ENCODE results near the gene EPS8L3. TPM values are rescaled to one million over a fixed set of nuclear protein-coding genes. Genes with fewer than 3 reads are reported as not detected.
A peak's percentile ranks its signal among the peaks of the same experiment; 100 is the strongest.

EPS8L3 gene
- total RNA-seq, 1 experiment from 2014 or later, result 0.17 TPM

DNA sequence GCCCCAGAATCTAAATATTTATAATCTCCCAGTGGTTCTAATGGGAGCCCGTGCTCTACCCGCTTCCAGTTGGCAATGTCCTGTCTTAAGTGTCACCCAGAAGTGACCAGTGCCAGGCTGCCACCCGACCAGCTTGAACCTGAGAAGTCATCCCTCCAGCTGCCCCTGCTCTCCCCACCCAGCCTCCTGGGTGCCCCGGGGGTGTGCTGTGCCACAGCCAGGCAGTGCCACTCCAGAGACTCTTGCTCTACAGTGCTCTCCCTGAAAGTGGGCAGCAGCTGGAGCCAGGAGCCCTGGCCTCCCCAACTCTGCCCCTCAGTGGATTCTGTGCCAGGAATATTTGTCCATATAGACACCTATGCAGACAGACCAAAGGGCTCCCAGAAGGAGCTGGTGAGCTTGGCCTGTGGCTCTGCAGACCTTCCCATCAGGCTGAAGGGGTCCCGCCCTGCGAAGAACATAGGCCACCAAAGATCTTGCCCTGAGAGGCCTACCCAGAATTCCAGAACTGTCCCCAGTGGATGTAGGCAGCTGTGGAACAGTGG, 9.0 kb upstream of the EPS8L3 start (continued):
- TF ChIP-seq ZNF138 (CRISPR knock-in tag; conservative IDR thresholded peaks at IDR 0.05) (no peak), GRHL2 (CRISPR knock-in tag; IDR thresholded peaks at IDR 0.05; ENCODE audit: insufficient replicate concordance, severe bottlenecking) (no peak), FOXJ3 (CRISPR knock-in tag; IDR thresholded peaks at IDR 0.05; ENCODE audit: borderline replicate concordance) (no peak), NFE2L1 (CRISPR knock-in tag; IDR thresholded peaks at IDR 0.05) (no peak), NR2C2 (CRISPR knock-in tag; IDR thresholded peaks at IDR 0.05) (no peak), RELA (CRISPR knock-in tag; IDR thresholded peaks at IDR 0.05; ENCODE audit: borderline replicate concordance) (no peak), MYBL2 (CRISPR knock-in tag; IDR thresholded peaks at IDR 0.05) (no peak), ZBTB21 (CRISPR knock-in tag; IDR thresholded peaks at IDR 0.05; ENCODE audit: borderline replicate concordance) (no peak), PRRX2 (CRISPR knock-in tag; IDR thresholded peaks at IDR 0.05) (no peak), EMX1 (CRISPR knock-in tag; IDR thresholded peaks at IDR 0.05) (no peak), NFATC4 (CRISPR knock-in tag; IDR thresholded peaks at IDR 0.05) (no peak)
- TF ChIP-seq, protein P1, sequence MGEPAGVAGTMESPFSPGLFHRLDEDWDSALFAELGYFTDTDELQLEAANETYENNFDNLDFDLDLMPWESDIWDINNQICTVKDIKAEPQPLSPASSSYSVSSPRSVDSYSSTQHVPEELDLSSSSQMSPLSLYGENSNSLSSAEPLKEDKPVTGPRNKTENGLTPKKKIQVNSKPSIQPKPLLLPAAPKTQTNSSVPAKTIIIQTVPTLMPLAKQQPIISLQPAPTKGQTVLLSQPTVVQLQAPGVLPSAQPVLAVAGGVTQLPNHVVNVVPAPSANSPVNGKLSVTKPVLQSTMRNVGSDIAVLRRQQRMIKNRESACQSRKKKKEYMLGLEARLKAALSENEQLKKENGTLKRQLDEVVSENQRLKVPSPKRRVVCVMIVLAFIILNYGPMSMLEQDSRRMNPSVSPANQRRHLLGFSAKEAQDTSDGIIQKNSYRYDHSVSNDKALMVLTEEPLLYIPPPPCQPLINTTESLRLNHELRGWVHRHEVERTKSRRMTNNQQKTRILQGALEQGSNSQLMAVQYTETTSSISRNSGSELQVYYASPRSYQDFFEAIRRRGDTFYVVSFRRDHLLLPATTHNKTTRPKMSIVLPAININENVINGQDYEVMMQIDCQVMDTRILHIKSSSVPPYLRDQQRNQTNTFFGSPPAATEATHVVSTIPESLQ (CRISPR knock-in tag; IDR thresholded peaks at IDR 0.05), result no peak
- TF ChIP-seq, protein P2, sequence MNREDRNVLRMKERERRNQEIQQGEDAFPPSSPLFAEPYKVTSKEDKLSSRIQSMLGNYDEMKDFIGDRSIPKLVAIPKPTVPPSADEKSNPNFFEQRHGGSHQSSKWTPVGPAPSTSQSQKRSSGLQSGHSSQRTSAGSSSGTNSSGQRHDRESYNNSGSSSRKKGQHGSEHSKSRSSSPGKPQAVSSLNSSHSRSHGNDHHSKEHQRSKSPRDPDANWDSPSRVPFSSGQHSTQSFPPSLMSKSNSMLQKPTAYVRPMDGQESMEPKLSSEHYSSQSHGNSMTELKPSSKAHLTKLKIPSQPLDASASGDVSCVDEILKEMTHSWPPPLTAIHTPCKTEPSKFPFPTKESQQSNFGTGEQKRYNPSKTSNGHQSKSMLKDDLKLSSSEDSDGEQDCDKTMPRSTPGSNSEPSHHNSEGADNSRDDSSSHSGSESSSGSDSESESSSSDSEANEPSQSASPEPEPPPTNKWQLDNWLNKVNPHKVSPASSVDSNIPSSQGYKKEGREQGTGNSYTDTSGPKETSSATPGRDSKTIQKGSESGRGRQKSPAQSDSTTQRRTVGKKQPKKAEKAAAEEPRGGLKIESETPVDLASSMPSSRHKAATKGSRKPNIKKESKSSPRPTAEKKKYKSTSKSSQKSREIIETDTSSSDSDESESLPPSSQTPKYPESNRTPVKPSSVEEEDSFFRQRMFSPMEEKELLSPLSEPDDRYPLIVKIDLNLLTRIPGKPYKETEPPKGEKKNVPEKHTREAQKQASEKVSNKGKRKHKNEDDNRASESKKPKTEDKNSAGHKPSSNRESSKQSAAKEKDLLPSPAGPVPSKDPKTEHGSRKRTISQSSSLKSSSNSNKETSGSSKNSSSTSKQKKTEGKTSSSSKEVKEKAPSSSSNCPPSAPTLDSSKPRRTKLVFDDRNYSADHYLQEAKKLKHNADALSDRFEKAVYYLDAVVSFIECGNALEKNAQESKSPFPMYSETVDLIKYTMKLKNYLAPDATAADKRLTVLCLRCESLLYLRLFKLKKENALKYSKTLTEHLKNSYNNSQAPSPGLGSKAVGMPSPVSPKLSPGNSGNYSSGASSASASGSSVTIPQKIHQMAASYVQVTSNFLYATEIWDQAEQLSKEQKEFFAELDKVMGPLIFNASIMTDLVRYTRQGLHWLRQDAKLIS (CRISPR knock-in tag; IDR thresholded peaks at IDR 0.05; ENCODE audit: borderline replicate concordance), result no peak
- TF ChIP-seq, protein P3, sequence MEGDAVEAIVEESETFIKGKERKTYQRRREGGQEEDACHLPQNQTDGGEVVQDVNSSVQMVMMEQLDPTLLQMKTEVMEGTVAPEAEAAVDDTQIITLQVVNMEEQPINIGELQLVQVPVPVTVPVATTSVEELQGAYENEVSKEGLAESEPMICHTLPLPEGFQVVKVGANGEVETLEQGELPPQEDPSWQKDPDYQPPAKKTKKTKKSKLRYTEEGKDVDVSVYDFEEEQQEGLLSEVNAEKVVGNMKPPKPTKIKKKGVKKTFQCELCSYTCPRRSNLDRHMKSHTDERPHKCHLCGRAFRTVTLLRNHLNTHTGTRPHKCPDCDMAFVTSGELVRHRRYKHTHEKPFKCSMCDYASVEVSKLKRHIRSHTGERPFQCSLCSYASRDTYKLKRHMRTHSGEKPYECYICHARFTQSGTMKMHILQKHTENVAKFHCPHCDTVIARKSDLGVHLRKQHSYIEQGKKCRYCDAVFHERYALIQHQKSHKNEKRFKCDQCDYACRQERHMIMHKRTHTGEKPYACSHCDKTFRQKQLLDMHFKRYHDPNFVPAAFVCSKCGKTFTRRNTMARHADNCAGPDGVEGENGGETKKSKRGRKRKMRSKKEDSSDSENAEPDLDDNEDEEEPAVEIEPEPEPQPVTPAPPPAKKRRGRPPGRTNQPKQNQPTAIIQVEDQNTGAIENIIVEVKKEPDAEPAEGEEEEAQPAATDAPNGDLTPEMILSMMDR (IDR thresholded peaks at IDR 0.05), result no peak
- TF ChIP-seq, protein P4, sequence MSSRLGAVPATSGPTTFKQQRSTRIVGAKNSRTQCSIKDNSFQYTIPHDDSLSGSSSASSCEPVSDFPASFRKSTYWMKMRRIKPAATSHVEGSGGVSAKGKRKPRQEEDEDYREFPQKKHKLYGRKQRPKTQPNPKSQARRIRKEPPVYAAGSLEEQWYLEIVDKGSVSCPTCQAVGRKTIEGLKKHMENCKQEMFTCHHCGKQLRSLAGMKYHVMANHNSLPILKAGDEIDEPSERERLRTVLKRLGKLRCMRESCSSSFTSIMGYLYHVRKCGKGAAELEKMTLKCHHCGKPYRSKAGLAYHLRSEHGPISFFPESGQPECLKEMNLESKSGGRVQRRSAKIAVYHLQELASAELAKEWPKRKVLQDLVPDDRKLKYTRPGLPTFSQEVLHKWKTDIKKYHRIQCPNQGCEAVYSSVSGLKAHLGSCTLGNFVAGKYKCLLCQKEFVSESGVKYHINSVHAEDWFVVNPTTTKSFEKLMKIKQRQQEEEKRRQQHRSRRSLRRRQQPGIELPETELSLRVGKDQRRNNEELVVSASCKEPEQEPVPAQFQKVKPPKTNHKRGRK (CRISPR knock-in tag; IDR thresholded peaks at IDR 0.05; ENCODE audit: borderline replicate concordance), result no peak

DNA sequence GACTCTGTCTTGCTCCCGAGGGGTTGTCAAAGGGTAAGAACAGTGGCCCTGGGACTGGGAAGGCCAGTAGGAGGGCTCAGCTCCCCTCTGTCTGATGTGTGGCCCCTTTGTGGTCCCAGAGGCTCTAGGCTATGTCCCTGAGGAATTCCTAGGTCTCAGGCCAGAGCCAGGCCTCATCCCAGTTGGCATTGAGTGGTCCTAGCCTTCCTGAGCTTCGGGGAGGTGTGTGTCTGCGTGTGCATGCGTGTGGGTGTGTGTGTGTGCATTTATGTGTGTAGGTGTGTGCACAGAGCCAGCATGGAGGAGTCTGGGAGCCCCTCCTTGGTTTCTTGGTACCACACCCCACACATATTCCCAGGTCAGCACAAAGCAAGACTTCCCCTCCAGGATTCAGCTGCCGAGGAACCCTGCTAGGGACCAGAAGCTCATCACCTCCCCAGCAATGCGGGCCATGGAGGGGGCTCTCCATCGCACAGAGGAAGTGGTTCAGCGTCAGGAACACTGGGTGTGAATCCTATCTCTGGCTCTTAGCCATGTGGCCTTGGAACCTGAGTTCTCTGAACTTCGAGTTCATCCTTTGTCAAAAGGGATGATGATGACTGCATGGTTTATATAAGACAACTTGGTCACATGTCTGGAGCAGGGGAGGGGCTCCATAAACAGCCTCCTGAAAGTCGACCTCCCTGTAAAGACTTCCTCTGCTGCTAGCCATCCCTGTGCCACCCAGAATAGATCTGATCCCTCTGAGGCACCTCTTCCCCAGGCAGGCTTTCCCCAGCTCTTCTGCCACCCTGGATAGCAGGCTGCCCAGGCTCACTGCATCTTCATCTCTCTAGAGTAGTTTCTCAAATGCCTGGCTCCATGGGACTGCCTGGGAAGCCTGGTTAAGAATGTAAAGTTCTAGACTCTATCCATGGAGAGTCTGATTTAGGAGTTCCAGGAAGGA, 8.3 kb upstream of the EPS8L3 start:
- Mint-ChIP-seq H3K9me3 (no peaks in the 10 kb centered on the region), H3K27me3 (ENCODE audit: low read depth) (peaks cover 7% of the 10 kb centered on the region), H3K36me3 (no peaks in the 10 kb centered on the region), H3K27ac (no peak overlapping the region), H3K4me3 (no peak overlapping the region), H3K4me1 (peaks cover 2% of the 10 kb centered on the region)
- CTCF ChIA-PET, result interaction anchor here (1.4 to 17.4 kb wide), 4 partner anchors 54 to 210 kb away, joined by 3 to 341 read pairs (median 97); partner anchors contain the start of gene AHCYL1
- no peak for ATAC-seq
- DNase-seq (ENCODE audit: low spot score), result peak; percentile 6
- POLR2A ChIA-PET, result no interaction called here
- no peak for TF ChIP-seq ZNF317 (CRISPR knock-in tag; IDR thresholded peaks at IDR 0.05; ENCODE audit: borderline replicate concordance, low read depth)
- TF ChIP-seq GTF2I (CRISPR knock-in tag; conservative IDR thresholded peaks at IDR 0.05), result no peak
- TF ChIP-seq, protein P3 (IDR thresholded peaks at IDR 0.05), result no peak
- TF ChIP-seq FOXP1 (CRISPR knock-in tag; IDR thresholded peaks at IDR 0.05; ENCODE audit: borderline replicate concordance), result no peak
- TF ChIP-seq NR1H2 (CRISPR knock-in tag; IDR thresholded peaks at IDR 0.05), result no peak
- TF ChIP-seq ZNF219 (CRISPR knock-in tag; IDR thresholded peaks at IDR 0.05; ENCODE audit: borderline replicate concordance), result no peak
